ENCODE measurements around the gene MAGI1.

The MAGI1 gene

GRCh38 chr3:66010739-66011655, 27.7 kb downstream of the MAGI1 start:
- no peaks in the 10 kb centered on the region for H3K9me3 ChIP-seq (ENCODE audit: control insufficient read depth, low read length)

GRCh38 chr3:66010348-66010738, 28.4 kb downstream of the MAGI1 start:
- H3K23ac ChIP-seq (ENCODE audit: low read length in 2 of 2): no peak overlapping the region

More at GRCh38 chr3:66010739-66011655, 27.7 kb downstream of the MAGI1 start:
- no peak overlapping the region for H3K4ac ChIP-seq (ENCODE audit: low read depth in 1 of 2, low read length in 2 of 2)
- peak overlapping the region in 1 of 2 experiments; percentile 11 for H3K18ac ChIP-seq (ENCODE audit: low read depth in 1 of 2, low read length in 2 of 2)
- H3K36me3 ChIP-seq (ENCODE audit: control insufficient read depth in 1 of 2, insufficient read depth in 2 of 2, low read depth in 1 of 2, low read length in 2 of 2): no peaks in the 10 kb centered on the region
- no peak overlapping the region for H4K8ac ChIP-seq (ENCODE audit: low read length)
- H2BK120ac ChIP-seq (ENCODE audit: low read depth, low read length): no peak overlapping the region
- H3K79me1 ChIP-seq (replicated peaks; ENCODE audit: low read length, poor library complexity, severe bottlenecking): peaks cover 37% of the 10 kb centered on the region
- no peak overlapping the region for H2BK12ac ChIP-seq (ENCODE audit: low read length in 2 of 2)
- no peak overlapping the region for H4K91ac ChIP-seq (ENCODE audit: low read length)
- no peak overlapping the region for H2BK15ac ChIP-seq (ENCODE audit: low read depth, poor library complexity, severe bottlenecking)
- H3K14ac ChIP-seq (ENCODE audit: low read length in 2 of 2): no peak overlapping the region
- no peak overlapping the region for H3K4me2 ChIP-seq (ENCODE audit: low read length, poor library complexity, severe bottlenecking)
- peaks cover 2% of the 10 kb centered on the region for H3K4me1 ChIP-seq (ENCODE audit: control insufficient read depth, insufficient read depth, low read depth, low read length)
- no peak for DNase-seq
- no peak overlapping the region for H2BK5ac ChIP-seq (ENCODE audit: low read depth, low read length, poor library complexity, severe bottlenecking)
- no peak overlapping the region for H3K27ac ChIP-seq (ENCODE audit: low read length, poor library complexity, severe bottlenecking)
- H3K23ac ChIP-seq (ENCODE audit: low read length in 2 of 2): no peak overlapping the region
- H2AFZ ChIP-seq (ENCODE audit: low read depth, low read length): no peak overlapping the region
- H2AK5ac ChIP-seq (ENCODE audit: low read length, severe bottlenecking): no peak overlapping the region
- no peak overlapping the region for H3K4me3 ChIP-seq (ENCODE audit: insufficient read depth in 1 of 2, low read depth in 1 of 2, low read length in 2 of 2)
- no peak overlapping the region for H3K9ac ChIP-seq (ENCODE audit: low read length)
- no peaks in the 10 kb centered on the region for H3K27me3 ChIP-seq (ENCODE audit: control insufficient read depth in 1 of 2, insufficient read depth in 1 of 2, low read length in 2 of 2)
- WGBS: 93% methylated on average over 10 of the region's 10 CpGs

GRCh38 chr3:66004244-66004643, 34.5 kb downstream of the MAGI1 start:
- H3K9me3 ChIP-seq (ENCODE audit: control insufficient read depth, low read length): no peaks in the 10 kb centered on the region
- H3K9ac ChIP-seq (ENCODE audit: low read length): no peak overlapping the region
- H4K8ac ChIP-seq (ENCODE audit: low read length): no peak overlapping the region
- no peak for DNase-seq
- H3K14ac ChIP-seq (ENCODE audit: low read length in 2 of 2): no peak overlapping the region
- WGBS: 95% methylated on average over 7 of the region's 7 CpGs
- H4K91ac ChIP-seq (ENCODE audit: low read length): no peak overlapping the region
- no peak overlapping the region for H3K4me2 ChIP-seq (ENCODE audit: low read length, poor library complexity, severe bottlenecking)
- no peak overlapping the region for H2AFZ ChIP-seq (ENCODE audit: low read depth, low read length)
- no peak overlapping the region for H3K4me3 ChIP-seq (ENCODE audit: insufficient read depth in 1 of 2, low read depth in 1 of 2, low read length in 2 of 2)
- no peak overlapping the region for H3K4ac ChIP-seq (ENCODE audit: low read depth in 1 of 2, low read length in 2 of 2)
- H3K27me3 ChIP-seq (ENCODE audit: control insufficient read depth in 1 of 2, insufficient read depth in 1 of 2, low read length in 2 of 2): no peaks in the 10 kb centered on the region
- H3K36me3 ChIP-seq (ENCODE audit: control insufficient read depth in 1 of 2, insufficient read depth in 2 of 2, low read depth in 1 of 2, low read length in 2 of 2): no peaks in the 10 kb centered on the region
- peaks cover 37% of the 10 kb centered on the region for H3K79me1 ChIP-seq (replicated peaks; ENCODE audit: low read length, poor library complexity, severe bottlenecking)
- no peak overlapping the region for H2BK12ac ChIP-seq (ENCODE audit: low read length in 2 of 2)
- H3K18ac ChIP-seq (ENCODE audit: low read depth in 1 of 2, low read length in 2 of 2): no peak overlapping the region
- H3K23ac ChIP-seq (ENCODE audit: low read length in 2 of 2): no peak overlapping the region
- no peak overlapping the region for H2BK15ac ChIP-seq (ENCODE audit: low read depth, poor library complexity, severe bottlenecking)
- H3K27ac ChIP-seq (ENCODE audit: low read length, poor library complexity, severe bottlenecking): no peak overlapping the region
- no peak overlapping the region for H2AK5ac ChIP-seq (ENCODE audit: low read length, severe bottlenecking)
- H2BK5ac ChIP-seq (ENCODE audit: low read depth, low read length, poor library complexity, severe bottlenecking): no peak overlapping the region
- H3K4me1 ChIP-seq (ENCODE audit: control insufficient read depth, insufficient read depth, low read depth, low read length): no peaks in the 10 kb centered on the region
- H2BK120ac ChIP-seq (ENCODE audit: low read depth, low read length): no peak overlapping the region

More at GRCh38 chr3:66010348-66010738, 28.4 kb downstream of the MAGI1 start:
- DNase-seq: no peak
- Histone ChIP-seq H2BK120ac (ENCODE audit: low read depth, low read length) (no peak overlapping the region), H3K4me3 (ENCODE audit: insufficient read depth in 1 of 2, low read depth in 1 of 2, low read length in 2 of 2) (no peak overlapping the region), H3K9me3 (ENCODE audit: control insufficient read depth, low read length) (no peaks in the 10 kb centered on the region), H2AK5ac (ENCODE audit: low read length, severe bottlenecking) (no peak overlapping the region), H3K79me1 (replicated peaks; ENCODE audit: low read length, poor library complexity, severe bottlenecking) (peaks cover 40% of the 10 kb centered on the region), H4K91ac (ENCODE audit: low read length) (no peak overlapping the region), H3K36me3 (ENCODE audit: control insufficient read depth in 1 of 2, insufficient read depth in 2 of 2, low read depth in 1 of 2, low read length in 2 of 2) (no peaks in the 10 kb centered on the region), H4K8ac (ENCODE audit: low read length) (no peak overlapping the region), H3K27me3 (ENCODE audit: control insufficient read depth in 1 of 2, insufficient read depth in 1 of 2, low read length in 2 of 2) (no peaks in the 10 kb centered on the region), H2BK12ac (ENCODE audit: low read length in 2 of 2) (no peak overlapping the region), H2AFZ (ENCODE audit: low read depth, low read length) (no peak overlapping the region), H3K18ac (ENCODE audit: low read depth in 1 of 2, low read length in 2 of 2) (no peak overlapping the region), H3K4ac (ENCODE audit: low read depth in 1 of 2, low read length in 2 of 2) (no peak overlapping the region), H2BK5ac (ENCODE audit: low read depth, low read length, poor library complexity, severe bottlenecking) (no peak overlapping the region), H3K4me1 (ENCODE audit: control insufficient read depth, insufficient read depth, low read depth, low read length) (peaks cover 2% of the 10 kb centered on the region), H3K4me2 (ENCODE audit: low read length, poor library complexity, severe bottlenecking) (no peak overlapping the region), H3K27ac (ENCODE audit: low read length, poor library complexity, severe bottlenecking) (no peak overlapping the region), H2BK15ac (ENCODE audit: low read depth, poor library complexity, severe bottlenecking) (no peak overlapping the region), H3K9ac (ENCODE audit: low read length) (no peak overlapping the region), H3K14ac (ENCODE audit: low read length in 2 of 2) (no peak overlapping the region)
- WGBS: 100% methylated on average over 2 of the region's 4 CpGs

- peaks cover 9% of the 10 kb centered on the region for H3K4me1 ChIP-seq (ENCODE audit: control insufficient read depth, insufficient read depth, low read depth, low read length)
- no peak overlapping the region for H4K91ac ChIP-seq (ENCODE audit: low read length)
- H2BK120ac ChIP-seq (ENCODE audit: low read depth, low read length): no peak overlapping the region
- no peak overlapping the region for H3K4ac ChIP-seq (ENCODE audit: low read depth in 1 of 2, low read length in 2 of 2)
- no peak overlapping the region for H3K9ac ChIP-seq (ENCODE audit: low read length)
- no peak overlapping the region for H3K23ac ChIP-seq (ENCODE audit: low read length in 2 of 2)
- no peaks in the 10 kb centered on the region for H3K9me3 ChIP-seq (ENCODE audit: control insufficient read depth, low read length)
- H3K18ac ChIP-seq (ENCODE audit: low read depth in 1 of 2, low read length in 2 of 2): no peak overlapping the region
- no peak overlapping the region for H3K27ac ChIP-seq (ENCODE audit: low read length, poor library complexity, severe bottlenecking)
- H2BK15ac ChIP-seq (ENCODE audit: low read depth, poor library complexity, severe bottlenecking): no peak overlapping the region
- H2AFZ ChIP-seq (ENCODE audit: low read depth, low read length): no peak overlapping the region
- H3K14ac ChIP-seq (ENCODE audit: low read length in 2 of 2): no peak overlapping the region
- H2AK5ac ChIP-seq (ENCODE audit: low read length, severe bottlenecking): no peak overlapping the region
- no peak overlapping the region for H2BK5ac ChIP-seq (ENCODE audit: low read depth, low read length, poor library complexity, severe bottlenecking)
- H3K4me3 ChIP-seq (ENCODE audit: insufficient read depth in 1 of 2, low read depth in 1 of 2, low read length in 2 of 2): no peak overlapping the region
- no peaks in the 10 kb centered on the region for H3K27me3 ChIP-seq (ENCODE audit: control insufficient read depth in 1 of 2, insufficient read depth in 1 of 2, low read length in 2 of 2)
- no peak for DNase-seq
- H3K79me1 ChIP-seq (replicated peaks; ENCODE audit: low read length, poor library complexity, severe bottlenecking): peaks cover 29% of the 10 kb centered on the region
- H2BK12ac ChIP-seq (ENCODE audit: low read length in 2 of 2): no peak overlapping the region
- 93% methylated on average over 2 of the region's 3 CpGs for WGBS
- H3K36me3 ChIP-seq (ENCODE audit: control insufficient read depth in 1 of 2, insufficient read depth in 2 of 2, low read depth in 1 of 2, low read length in 2 of 2): no peaks in the 10 kb centered on the region
- H3K4me2 ChIP-seq (ENCODE audit: low read length, poor library complexity, severe bottlenecking): no peak overlapping the region
- H4K8ac ChIP-seq (ENCODE audit: low read length): no peak overlapping the region
Observed at GRCh38 chr3:66001626-66002025, 37.1 kb downstream of the MAGI1 start.
